Stimulated activated CD4-positive, alpha-beta T cell treated with anti-CD3 and anti-CD28 coated beads, Interleukin-15, amount 100 ng/mL, for 48 hours (primary cell): ENCODE measurements around the gene TOX2.
A peak's percentile ranks its signal among the peaks of the same experiment; 100 is the strongest.

Experiments
- DNase-seq, 2 donors: peaks; one replicate each; pipeline ENCODE4 v3.0.0-alpha.2; 2020; ENCODE audit warnings: low read depth in 2 of 2

Gene TOX2

GRCh38 chr20:44080064-44080463, 165.4 kb downstream of the TOX2 start:
- DNase-seq = no peak

GRCh38 chr20:44080646-44081267, 166.1 kb downstream of the TOX2 start:
- peak; percentile 57 to 68 for DNase-seq

GRCh38 chr20:44081476-44081875, 166.8 kb downstream of the TOX2 start:
- DNase-seq = no peak

GRCh38 chr20:44081888-44082287, 167.2 kb downstream of the TOX2 start:
- DNase-seq = no peak

GRCh38 chr20:44083220-44083933, 168.7 kb downstream of the TOX2 start:
- no peak for DNase-seq

- DNase-seq = no peak
Observed at GRCh38 chr20:44084439-44084838, 169.8 kb downstream of the TOX2 start.

- DNase-seq = no peak
Observed at GRCh38 chr20:44084891-44085290, 170.2 kb downstream of the TOX2 start.

- DNase-seq = no peak
Observed at GRCh38 chr20:44085616-44086434, 171.2 kb downstream of the TOX2 start.

- no peak for DNase-seq
Observed at GRCh38 chr20:44087051-44087856, 172.6 kb downstream of the TOX2 start.

GRCh38 chr20:44087857-44088120, 173.1 kb downstream of the TOX2 start:
- DNase-seq = no peak

GRCh38 chr20:44089987-44090674, 175.5 kb downstream of the TOX2 start:
- DNase-seq = no peak

GRCh38 chr20:44091026-44091425, 176.4 kb downstream of the TOX2 start:
- no peak for DNase-seq

- peak in 1 of 2 donors; percentile 31 for DNase-seq
Observed at GRCh38 chr20:44092551-44093248, 178.0 kb downstream of the TOX2 start.

GRCh38 chr20:44093249-44093582, 178.6 kb downstream of the TOX2 start:
- DNase-seq = no peak

GRCh38 chr20:44095831-44096230, 181.2 kb downstream of the TOX2 start:
- DNase-seq = no peak

GRCh38 chr20:44097521-44098255, 183.0 kb downstream of the TOX2 start:
- DNase-seq = no peak

- DNase-seq = no peak
Observed at GRCh38 chr20:44098256-44098630, 183.6 kb downstream of the TOX2 start.

- no peak for DNase-seq
Observed at GRCh38 chr20:44098657-44099056, 184.0 kb downstream of the TOX2 start.

- DNase-seq = no peak
Observed at GRCh38 chr20:44099832-44100231, 185.2 kb downstream of the TOX2 start.

- no peak for DNase-seq
Observed at GRCh38 chr20:44102582-44102981, 187.9 kb downstream of the TOX2 start.
